B cell (primary cell): ENCODE data around the gene HOXD1. TPM values are rescaled to one million over a fixed set of nuclear protein-coding genes. Genes with fewer than 3 reads are reported as not detected.

Experiments used
- ATAC-seq: fragments of 200-7000 bp; cut with Tn5 transposase; one replicate; pipeline ENCODE4 v1.10.0; 2021; ENCODE audit warnings: low read depth, mild to moderate bottlenecking, moderate number of reproducible peaks, moderate library complexity
- CTCF ChIA-PET: fragments of 350-600 bp; sonication (Branson Sonifier 250); formaldehyde crosslinking; loops from one replicate; lab custom pipeline; 2021; ENCODE audit warnings: antibody characterized with exemption, inconsistent platforms; lab: Charles Lee
- POLR2A ChIA-PET: fragments of 350-600 bp; sonication (Branson Sonifier 250); formaldehyde crosslinking; loops from one replicate; lab custom pipeline; 2021; ENCODE audit warnings: antibody characterized with exemption; lab: Charles Lee
- DNase-seq: peaks from one replicate; pipeline ENCODE4 v3.0.0; 2013
- H2AFZ ChIP-seq: 2 replicates; pipeline ENCODE4 v1.6.1; 2012; ENCODE audit warnings: mild to moderate bottlenecking, low read depth, low read length; ENCODE audit not compliant: insufficient read depth, poor library complexity, severe bottlenecking
- H3K27ac ChIP-seq, 2 donors: 1 replicate in 1 of 2; 2 replicates in 1 of 2; pipeline ENCODE4 v1.5.1; 2012 to 2013; ENCODE audit warnings: low read length in 2 of 2, mild to moderate bottlenecking in 2 of 2, moderate library complexity in 1 of 2
- H3K27me3 ChIP-seq, 4 experiments: fragments of 200-600 bp in 1 of 4; sonication (generic) in 1 of 4; replicated peaks in 1 of 4; 1 replicate in 2 of 4; 2 replicates in 2 of 4; pipeline versions ENCODE4 v1.6.1 to v1.7.0; 2013 to 2016; ENCODE audit warnings: low read length in 3 of 4, mild to moderate bottlenecking in 2 of 4, mixed read lengths in 1 of 4, moderate library complexity in 1 of 4; ENCODE audit not compliant: insufficient read depth in 4 of 4, control insufficient read depth in 3 of 4; ENCODE audit errors: control extremely low read depth in 1 of 4
- H3K36me3 ChIP-seq, 2 experiments: replicated peaks in 1 of 2; 1 replicate in 1 of 2; 2 replicates in 1 of 2; pipeline versions ENCODE4 v1.6.1 to v1.7.1; 2013; ENCODE audit warnings: low read length in 1 of 2; ENCODE audit not compliant: insufficient read depth in 2 of 2, control insufficient read depth in 1 of 2; ENCODE audit errors: control extremely low read depth in 1 of 2, extremely low read depth in 1 of 2
- H3K4me1 ChIP-seq, 2 donors: fragments of 200-600 bp in 1 of 2; sonication (generic) in 1 of 2; 1 replicate in 1 of 2; 2 replicates in 1 of 2; pipeline versions ENCODE4 v1.5.1 to v1.6.1; 2013 to 2017; ENCODE audit warnings: low read length in 2 of 2; ENCODE audit not compliant: control insufficient read depth in 2 of 2, insufficient read depth in 2 of 2
- H3K4me2 ChIP-seq: replicated peaks from 2 replicates; pipeline ENCODE3; 2012; ENCODE audit warnings: mild to moderate bottlenecking, low read depth, low read length; ENCODE audit not compliant: poor library complexity, severe bottlenecking
- H3K4me3 ChIP-seq, 5 experiments: fragments of 200-600 bp in 1 of 5; sonication (generic) in 1 of 5; 1 replicate in 3 of 5; 2 replicates in 2 of 5; pipeline versions ENCODE4 v1.5.1 to v1.7.0; 2011 to 2016; ENCODE audit warnings: low read length in 4 of 5, mild to moderate bottlenecking in 4 of 5, low read depth in 2 of 5, control low read depth in 1 of 5, moderate library complexity in 1 of 5; ENCODE audit not compliant: insufficient read depth in 1 of 5; ENCODE audit errors: control extremely low read depth in 1 of 5, extremely low read depth in 1 of 5
- H3K79me2 ChIP-seq: fragments of 200-600 bp; sonication (generic); one replicate; pipeline ENCODE4 v1.6.0; 2016; ENCODE audit warnings: low read length; ENCODE audit not compliant: control insufficient read depth, insufficient read depth
- H3K9ac ChIP-seq: fragments of 200-600 bp; sonication (generic); 2 replicates; pipeline ENCODE4 v1.6.1; 2017; ENCODE audit warnings: mild to moderate bottlenecking, low read length, moderate library complexity
- H3K9me3 ChIP-seq, 3 donors: one replicate each; pipeline versions ENCODE4 v1.6.1 to v1.7.1; 2013; ENCODE audit warnings: low read length in 2 of 3; ENCODE audit not compliant: control insufficient read depth in 2 of 3, insufficient read depth in 1 of 3; ENCODE audit errors: control extremely low read depth in 1 of 3
- H4K20me1 ChIP-seq: 2 replicates; pipeline ENCODE4 v1.6.0; 2012; ENCODE audit warnings: mild to moderate bottlenecking, low read length; ENCODE audit not compliant: insufficient read depth, control insufficient read depth, poor library complexity, severe bottlenecking
- H3K27ac Mint-ChIP-seq: one replicate; pipeline ENCODE4 v1.8.0; 2021; ENCODE audit warnings: mixed read lengths
- H3K27me3 Mint-ChIP-seq: one replicate; pipeline ENCODE4 v1.8.0; 2021; ENCODE audit warnings: mixed read lengths
- H3K4me1 Mint-ChIP-seq: one replicate; pipeline ENCODE4 v1.8.0; 2021; ENCODE audit warnings: mixed read lengths
- H3K4me3 Mint-ChIP-seq: one replicate; pipeline ENCODE4 v1.8.0; 2021; ENCODE audit warnings: mixed read lengths
- H3K9me3 Mint-ChIP-seq: one replicate; pipeline ENCODE4 v1.8.0; 2022; ENCODE audit warnings: mixed read lengths; ENCODE audit not compliant: insufficient read depth
- EZH2 ChIP-seq: IDR thresholded peaks from 2 replicates; pipeline ENCODE4 v1.6.1; 2012; ENCODE audit warnings: borderline replicate concordance, low read depth, mild to moderate bottlenecking, moderate library complexity, low read length; ENCODE audit not compliant: insufficient read depth, poor library complexity, severe bottlenecking
- WGBS: methylation state at CpG from one replicate; pipeline ENCODE4 v1.1.5; 2013; ENCODE audit warnings: missing lambda C conversion rate; ENCODE audit not compliant: insufficient coverage; 5-methylcytosine and 5-hydroxymethylcytosine counted together
- intact Hi-C: fragments of 100-400 bp; cut with micrococcal nuclease; formaldehyde crosslinking; loops from one replicate; pipeline ENCODE4 v1.10.0; 2022
- polyA plus RNA-seq: library from polyadenylated mRNA; depleted of rRNA; stranded (reverse); fragments of >200 nt; gene quantifications from 2 replicates; pipeline ENCODE4 v1.2.3, GENCODE V29; 2012
- total RNA-seq, 2 donors: library from RNA; stranded (reverse); fragments of 120-200 nt in 1 of 2; gene quantifications; 1 replicate in 1 of 2; 2 replicates in 1 of 2; pipeline versions ENCODE4 v1.2.3 to v1.2.4, GENCODE V29; 2013 to 2022
- TF ChIP-seq, protein P1 (sequence below): fragments of 200-600 bp; IDR thresholded peaks from one replicate; pipeline ENCODE4 v1.8.0; 2022; ENCODE audit warnings: antibody characterized with exemption, mild to moderate bottlenecking

Gene HOXD1
- total and polyA plus RNA-seq, 2 donors (not counting 1 experiment from before 2014, with no cell fraction given), result not detected

DNA sequence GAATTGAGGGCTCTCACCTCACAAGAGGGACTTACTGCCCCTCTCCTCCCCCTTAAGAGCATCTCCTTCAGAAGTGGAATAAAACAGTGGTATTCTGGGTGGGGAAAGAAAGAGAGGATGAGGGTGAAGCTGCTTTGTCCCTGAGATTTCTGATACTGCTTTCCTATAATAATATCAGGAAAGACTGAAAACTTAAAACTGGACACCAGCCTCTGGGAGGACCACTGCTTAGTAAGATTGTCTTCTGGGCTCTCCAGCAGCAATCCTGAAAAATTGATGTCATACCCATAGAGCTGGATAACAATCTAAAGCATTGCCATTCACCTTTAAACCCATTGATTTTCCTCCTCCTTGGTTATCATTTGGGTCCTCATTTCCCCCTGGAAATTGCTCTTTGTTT is 41.8 kb upstream of the HOXD1 start:
- intact Hi-C loops, result no loop called here
- POLR2A ChIA-PET, result no interaction called here
- peaks cover 0 to 92% (median 60%) of the 10 kb centered on the region in 4 experiments for H3K27me3 ChIP-seq
- peaks cover 0 to 19% (median 0%) of the 10 kb centered on the region in 3 donors for H3K9me3 ChIP-seq
- no peak overlapping the region for H3K4me3 Mint-ChIP-seq
- H3K27ac Mint-ChIP-seq, result no peak overlapping the region
- H3K27me3 Mint-ChIP-seq, result peaks cover 79% of the 10 kb centered on the region
- no peaks in the 10 kb centered on the region for H3K79me2 ChIP-seq
- H3K4me2 ChIP-seq, result no peak overlapping the region
- H3K27ac ChIP-seq, result no peak overlapping the region
- H3K9me3 Mint-ChIP-seq, result no peaks in the 10 kb centered on the region
- H3K9ac ChIP-seq, result no peak overlapping the region
- no peaks in the 10 kb centered on the region for H3K4me1 Mint-ChIP-seq
- no peaks in the 10 kb centered on the region for H3K36me3 ChIP-seq
- ATAC-seq (no peak), DNase-seq (peak; percentile 1)
- H3K4me3 ChIP-seq, result no peak overlapping the region
- H3K4me1 ChIP-seq, result peaks cover 0 to 4% of the 10 kb centered on the region in 2 donors
- H4K20me1 ChIP-seq, result no peaks in the 10 kb centered on the region
- CTCF ChIA-PET, result interaction anchor here (0.5 to 0.6 kb wide), 2 partner anchors 190 to 492 kb away, joined by 3 read pairs; no protein-coding TSS in a partner anchor
- no peak for TF ChIP-seq EZH2
- TF ChIP-seq, protein P1, sequence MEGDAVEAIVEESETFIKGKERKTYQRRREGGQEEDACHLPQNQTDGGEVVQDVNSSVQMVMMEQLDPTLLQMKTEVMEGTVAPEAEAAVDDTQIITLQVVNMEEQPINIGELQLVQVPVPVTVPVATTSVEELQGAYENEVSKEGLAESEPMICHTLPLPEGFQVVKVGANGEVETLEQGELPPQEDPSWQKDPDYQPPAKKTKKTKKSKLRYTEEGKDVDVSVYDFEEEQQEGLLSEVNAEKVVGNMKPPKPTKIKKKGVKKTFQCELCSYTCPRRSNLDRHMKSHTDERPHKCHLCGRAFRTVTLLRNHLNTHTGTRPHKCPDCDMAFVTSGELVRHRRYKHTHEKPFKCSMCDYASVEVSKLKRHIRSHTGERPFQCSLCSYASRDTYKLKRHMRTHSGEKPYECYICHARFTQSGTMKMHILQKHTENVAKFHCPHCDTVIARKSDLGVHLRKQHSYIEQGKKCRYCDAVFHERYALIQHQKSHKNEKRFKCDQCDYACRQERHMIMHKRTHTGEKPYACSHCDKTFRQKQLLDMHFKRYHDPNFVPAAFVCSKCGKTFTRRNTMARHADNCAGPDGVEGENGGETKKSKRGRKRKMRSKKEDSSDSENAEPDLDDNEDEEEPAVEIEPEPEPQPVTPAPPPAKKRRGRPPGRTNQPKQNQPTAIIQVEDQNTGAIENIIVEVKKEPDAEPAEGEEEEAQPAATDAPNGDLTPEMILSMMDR, result no peak
- H2AFZ ChIP-seq, result no peak overlapping the region

DNA sequence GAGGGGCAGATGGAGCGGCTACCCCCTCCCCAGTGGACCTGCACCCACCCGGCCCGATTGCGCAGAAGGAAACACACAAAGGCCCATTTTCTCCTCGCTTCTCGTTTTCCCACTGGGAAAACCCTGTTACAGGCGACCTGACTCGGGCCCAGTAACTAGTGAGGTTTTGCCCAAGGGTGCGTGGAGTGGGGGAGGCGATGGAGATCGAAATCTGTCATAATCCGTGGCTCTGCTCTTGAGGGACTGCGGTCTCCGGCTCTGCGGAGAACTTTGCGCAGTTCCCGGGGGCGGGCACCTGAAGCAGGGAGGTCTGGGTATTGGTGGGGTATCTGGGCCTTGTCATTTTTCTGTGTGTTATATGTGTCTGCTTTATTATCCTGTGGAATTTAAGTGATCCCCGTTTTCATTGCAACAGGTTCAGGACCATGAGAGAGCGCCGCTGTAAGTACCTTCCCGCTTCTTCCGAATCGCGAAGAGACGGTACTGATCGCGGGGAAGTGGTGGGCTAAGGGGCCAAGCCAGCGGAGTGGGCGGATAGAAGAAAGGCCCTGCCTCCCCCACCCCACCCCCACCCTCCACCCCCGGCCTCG is 41.2 kb upstream of the HOXD1 start:
- Histone ChIP-seq H4K20me1 (no peaks in the 10 kb centered on the region), H3K79me2 (no peaks in the 10 kb centered on the region), H3K27ac (no peak overlapping the region), H3K27me3 (peaks cover 0 to 91% (median 58%) of the 10 kb centered on the region in 4 experiments), H2AFZ (no peak overlapping the region), H3K4me2 (no peak overlapping the region), H3K36me3 (no peaks in the 10 kb centered on the region), H3K9ac (no peak overlapping the region), H3K9me3 (peaks cover 0 to 22% (median 0%) of the 10 kb centered on the region in 3 donors), H3K4me3 (no peak overlapping the region), H3K4me1 (peaks cover 0 to 4% of the 10 kb centered on the region in 2 donors)
- CTCF ChIA-PET, result interaction anchor here (0.5 to 0.6 kb wide), 2 partner anchors 191 to 491 kb away, joined by 3 read pairs; no protein-coding TSS in a partner anchor
- ATAC-seq (no peak), DNase-seq (peak; percentile 2)
- Mint-ChIP-seq H3K4me3 (no peak overlapping the region), H3K9me3 (no peaks in the 10 kb centered on the region), H3K27ac (no peak overlapping the region), H3K27me3 (peaks cover 74% of the 10 kb centered on the region), H3K4me1 (no peaks in the 10 kb centered on the region)
- 24% methylated on average over 17 of the region's 32 CpGs for WGBS
- no peak for TF ChIP-seq EZH2
- TF ChIP-seq, protein P1, result no peak
- intact Hi-C loops, result no loop called here
- POLR2A ChIA-PET, result no interaction called here
